Measurements from ENCODE around the gene PARD3B.

GRCh38 chr2:205411558-205411957, 866.3 kb downstream of the PARD3B start:
- no peak for TF ChIP-seq CTCF (IDR thresholded peaks at IDR 0.05; ENCODE audit: insufficient read depth, low read length, poor library complexity, severe bottlenecking)
- no peak for TF ChIP-seq EZH2phosphoT487 (conservative IDR thresholded peaks at IDR 0.05; ENCODE audit: low read length)

All from SU-DHL-6 (cell line).